22Rv1 (cell line): ENCODE measurements around the gene FRAS1.

Experiments
- ZFX ChIP-seq: fragments of 450-650 bp; IDR thresholded peaks from 2 replicates; pipeline ENCODE4 v1.6.1; 2017; ENCODE audit warnings: antibody characterized with exemption, borderline replicate concordance
- TF ChIP-seq, protein P1 (sequence below): fragments of 450-650 bp; IDR thresholded peaks from 2 replicates; pipeline ENCODE4 v1.5.1; 2017; ENCODE audit warnings: mild to moderate bottlenecking

DNA sequence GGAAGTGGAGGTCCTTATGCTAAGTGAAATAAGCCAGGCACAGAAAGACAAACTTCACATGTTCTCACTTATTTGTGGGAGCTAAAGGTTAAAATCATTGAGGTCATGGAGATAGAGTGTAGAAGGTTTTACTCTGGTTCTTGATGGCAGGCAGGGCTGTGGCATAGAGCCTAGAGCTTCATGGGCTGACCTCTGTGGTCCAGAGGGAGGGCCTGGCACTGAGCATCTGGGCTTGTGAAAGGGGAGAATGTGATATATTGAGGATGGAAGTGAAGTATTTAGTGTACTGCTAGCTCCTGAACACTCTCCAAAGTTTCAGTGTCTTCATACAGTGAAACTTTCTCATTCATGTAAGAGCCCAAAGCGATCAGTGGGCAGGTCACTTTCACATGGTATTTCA, 423.2 kb downstream of the FRAS1 start:
- TF ChIP-seq, protein P1, sequence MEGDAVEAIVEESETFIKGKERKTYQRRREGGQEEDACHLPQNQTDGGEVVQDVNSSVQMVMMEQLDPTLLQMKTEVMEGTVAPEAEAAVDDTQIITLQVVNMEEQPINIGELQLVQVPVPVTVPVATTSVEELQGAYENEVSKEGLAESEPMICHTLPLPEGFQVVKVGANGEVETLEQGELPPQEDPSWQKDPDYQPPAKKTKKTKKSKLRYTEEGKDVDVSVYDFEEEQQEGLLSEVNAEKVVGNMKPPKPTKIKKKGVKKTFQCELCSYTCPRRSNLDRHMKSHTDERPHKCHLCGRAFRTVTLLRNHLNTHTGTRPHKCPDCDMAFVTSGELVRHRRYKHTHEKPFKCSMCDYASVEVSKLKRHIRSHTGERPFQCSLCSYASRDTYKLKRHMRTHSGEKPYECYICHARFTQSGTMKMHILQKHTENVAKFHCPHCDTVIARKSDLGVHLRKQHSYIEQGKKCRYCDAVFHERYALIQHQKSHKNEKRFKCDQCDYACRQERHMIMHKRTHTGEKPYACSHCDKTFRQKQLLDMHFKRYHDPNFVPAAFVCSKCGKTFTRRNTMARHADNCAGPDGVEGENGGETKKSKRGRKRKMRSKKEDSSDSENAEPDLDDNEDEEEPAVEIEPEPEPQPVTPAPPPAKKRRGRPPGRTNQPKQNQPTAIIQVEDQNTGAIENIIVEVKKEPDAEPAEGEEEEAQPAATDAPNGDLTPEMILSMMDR = no peak
- TF ChIP-seq ZFX = no peak
